ENCODE measurements around the gene WDR82.

WDR82 gene

GRCh38 chr3:52253314-52254304 is 24.8 kb downstream of the WDR82 start:
- peak; percentile 60 for DNase-seq

DNA sequence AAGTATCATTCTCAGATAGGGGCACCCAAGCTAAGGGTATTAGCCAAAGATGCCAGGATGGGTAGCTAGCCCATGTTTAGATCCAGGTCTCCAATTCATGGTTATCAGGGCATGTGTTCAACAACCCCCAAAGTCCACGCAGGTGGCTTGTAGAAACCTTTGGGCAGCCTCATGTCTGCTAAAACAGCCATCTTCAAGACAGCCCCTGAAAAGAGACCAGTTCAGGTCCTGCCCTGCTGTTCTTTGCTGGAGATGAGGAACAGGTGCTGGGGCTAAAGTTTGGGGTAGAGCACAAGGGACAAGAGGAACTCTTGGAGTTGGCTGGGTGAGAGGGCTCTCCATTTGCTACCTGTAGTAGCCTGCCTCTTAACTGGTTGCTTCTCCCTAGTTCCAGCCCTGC is 28.3 kb downstream of the WDR82 start:
- no peak for DNase-seq

- DNase-seq, result peak; percentile 21
These were observed 28.8 kb downstream of the WDR82 start for GRCh38 chr3:52249683-52250082.

GRCh38 chr3:52248816-52249547 is 29.5 kb downstream of the WDR82 start:
- peak; percentile 29 for DNase-seq

GRCh38 chr3:52248165-52248541 is 30.3 kb downstream of the WDR82 start:
- peak; percentile 27 for DNase-seq

- peak; percentile 28 for DNase-seq
These were observed 30.9 kb downstream of the WDR82 start for GRCh38 chr3:52247409-52248164.

- peak; percentile 36 for DNase-seq
These were observed 31.6 kb downstream of the WDR82 start for GRCh38 chr3:52246728-52247408.

- DNase-seq, result no peak
These were observed 32.2 kb downstream of the WDR82 start for GRCh38 chr3:52246264-52246620.

DNA sequence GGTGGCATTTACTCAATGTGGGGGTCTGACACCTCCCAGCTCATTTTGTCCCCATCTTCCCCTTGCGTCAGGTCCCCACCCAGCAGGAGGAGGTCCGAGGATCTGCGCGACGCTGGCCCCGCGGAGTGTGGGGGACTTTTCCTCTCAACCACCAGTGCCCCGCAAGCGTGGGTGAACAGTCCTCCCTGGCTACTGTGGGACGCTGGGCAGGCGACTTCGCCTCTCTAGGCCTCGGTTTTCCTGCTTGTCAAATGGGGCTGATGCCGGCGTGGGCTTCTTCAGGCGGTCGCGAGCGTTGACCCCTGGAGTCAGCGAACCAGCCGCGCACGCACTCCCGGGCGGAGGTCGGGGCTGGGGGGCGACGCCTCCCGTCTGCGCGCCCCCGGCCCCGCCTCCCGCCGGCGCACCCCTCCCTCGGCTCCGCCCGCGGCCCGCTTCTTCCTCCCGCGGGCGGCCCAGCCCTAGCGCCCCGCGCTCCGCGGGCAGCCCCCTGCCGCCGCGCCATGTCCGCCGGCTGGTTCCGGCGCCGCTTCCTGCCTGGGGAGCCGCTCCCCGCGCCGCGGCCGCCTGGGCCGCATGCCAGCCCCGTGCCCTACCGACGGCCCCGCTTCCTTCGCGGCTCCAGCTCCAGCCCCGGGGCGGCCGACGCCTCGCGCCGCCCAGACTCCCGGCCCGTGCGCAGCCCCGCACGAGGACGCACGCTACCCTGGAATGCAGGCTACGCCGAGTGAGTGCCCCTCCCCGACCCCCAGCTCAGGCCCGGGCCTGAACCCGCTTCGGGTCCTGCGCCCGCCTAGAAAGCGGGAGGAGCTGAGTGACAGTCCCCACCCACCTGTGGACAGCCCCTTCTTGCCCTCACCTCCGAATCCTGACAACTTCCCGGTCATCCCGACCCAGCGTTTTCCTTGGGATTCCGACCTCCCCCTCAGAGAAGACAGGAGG is 32.9 kb downstream of the WDR82 start, which contains the start of gene PPM1M:
Gene PPM1M (plus strand): TSS at position 438 of the 942 bp plus-strand sequence. CDS start 66 bp downstream, at position 504.
- peak; percentile 68 for DNase-seq

DNA sequence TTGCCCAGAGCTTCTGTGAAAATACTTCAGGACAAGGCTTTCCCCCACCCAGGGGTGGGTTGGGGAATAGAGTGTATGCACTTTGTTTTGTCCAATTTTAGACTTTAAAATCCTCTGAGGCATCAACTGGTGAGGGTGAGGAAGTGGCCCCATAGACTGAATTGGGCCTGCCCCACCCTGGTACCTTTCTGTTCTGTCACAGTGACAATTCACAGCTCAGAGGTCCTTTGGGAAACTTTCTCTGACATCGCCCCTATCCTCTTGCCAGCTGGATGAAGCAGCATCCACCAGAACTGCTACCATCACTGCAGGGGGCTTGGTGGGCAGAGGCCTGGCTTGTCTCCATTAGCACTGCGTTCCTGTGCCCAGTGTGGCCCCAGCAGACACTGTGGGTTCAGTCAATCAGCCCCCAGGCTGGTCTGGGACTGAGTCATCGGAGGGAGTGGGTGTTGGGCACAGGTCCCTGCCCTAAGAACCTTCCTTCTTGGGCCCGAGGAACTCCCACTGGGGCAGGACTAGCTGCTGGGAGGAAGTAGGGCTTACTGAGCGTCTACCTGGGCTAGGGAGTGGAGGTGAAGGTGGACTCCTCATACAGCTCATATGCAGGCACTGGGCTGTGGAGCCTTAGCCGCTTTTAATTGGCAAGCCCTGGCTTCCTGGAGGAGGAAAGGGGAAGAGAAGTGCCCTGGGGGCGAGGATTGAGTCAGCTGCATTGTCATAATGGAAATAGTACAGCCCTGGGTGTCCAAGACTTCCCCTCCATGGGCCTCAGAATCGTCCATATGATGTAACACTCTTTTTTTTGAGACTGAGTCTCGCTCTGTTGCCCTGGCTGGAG is 34.4 kb downstream of the WDR82 start:
- peak; percentile 50 for DNase-seq

DNA sequence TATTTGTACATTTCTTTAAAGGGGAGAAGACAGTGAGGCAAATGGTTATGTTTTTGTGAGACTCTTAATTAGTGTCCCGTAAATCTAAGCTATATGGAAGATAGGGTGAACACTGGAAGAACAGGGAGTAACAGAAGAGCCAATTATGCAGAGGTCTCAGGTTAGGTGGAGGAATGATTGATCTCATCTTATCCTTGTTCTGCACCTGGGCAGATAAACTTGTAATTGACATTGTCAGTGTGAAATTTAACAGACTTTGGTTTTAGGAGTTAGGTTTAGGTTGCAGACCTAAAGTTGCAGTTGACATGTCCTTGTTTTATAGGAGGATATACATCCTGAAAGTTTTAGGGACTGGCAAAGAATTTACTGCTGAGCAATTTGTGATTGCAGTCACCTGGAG is 36.4 kb downstream of the WDR82 start:
- DNase-seq, result no peak

DNA sequence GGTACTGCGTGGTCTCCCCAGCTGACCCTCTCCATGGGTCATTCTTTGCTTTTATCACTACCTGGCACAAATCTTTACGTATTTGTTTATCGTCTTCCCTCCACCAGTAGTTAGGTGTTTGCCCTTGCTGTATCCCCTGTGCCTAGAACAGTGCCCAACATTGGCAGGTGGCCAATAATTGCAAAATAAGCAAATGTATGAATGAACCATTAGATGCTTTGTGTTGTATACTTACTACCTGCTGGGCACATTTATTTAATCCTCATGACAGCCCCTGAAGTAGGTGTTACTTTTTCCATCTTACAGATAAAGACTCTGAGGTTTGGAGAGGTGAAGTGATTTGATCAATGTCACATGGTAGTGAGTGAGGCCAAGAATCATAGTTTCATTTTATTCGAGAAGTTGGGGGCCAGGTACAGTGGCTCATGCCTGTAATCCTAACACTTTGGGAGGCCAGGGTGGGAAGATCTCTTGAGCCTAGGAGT is 37.5 kb downstream of the WDR82 start:
- DNase-seq, result no peak

DNA sequence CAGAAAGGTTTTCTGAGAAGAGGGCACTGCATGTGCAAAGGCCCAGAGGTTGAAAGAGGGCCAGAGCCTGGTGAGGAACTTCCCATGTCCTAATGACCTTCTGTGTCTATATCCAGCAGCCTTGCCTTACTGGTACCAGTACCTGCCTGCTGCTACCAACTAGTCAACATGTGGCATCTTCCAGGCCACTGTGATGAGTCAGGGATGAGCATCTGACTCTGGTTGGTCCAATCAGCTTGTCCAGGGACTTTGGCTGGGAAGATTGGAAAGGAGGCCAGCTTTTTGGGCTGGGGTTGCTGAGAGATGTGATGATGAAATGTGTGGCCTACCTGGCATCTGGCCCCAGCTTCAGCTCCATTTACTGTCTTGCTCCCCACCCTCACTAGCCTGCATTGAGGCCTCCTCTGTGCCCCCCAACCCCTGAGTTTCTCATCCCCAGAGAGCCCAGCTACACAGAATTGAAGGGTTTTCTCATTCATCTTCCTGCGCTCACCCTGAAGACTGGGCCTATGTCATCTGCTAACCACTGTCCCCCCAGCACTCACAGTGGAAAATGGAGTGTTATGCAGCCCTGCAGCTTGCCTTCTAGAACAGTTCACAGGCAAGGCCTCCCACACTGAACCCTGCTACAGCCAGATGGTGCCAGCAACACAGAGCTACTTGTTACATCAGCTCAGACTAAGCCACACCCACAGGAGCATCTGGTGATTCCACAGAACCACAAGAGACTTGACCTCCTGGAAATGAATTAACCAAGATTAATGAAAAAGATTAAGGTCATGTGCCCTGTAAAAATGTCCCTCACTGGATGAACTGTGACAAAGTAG is 38.2 kb downstream of the WDR82 start:
- peak; percentile 48 for DNase-seq

- DNase-seq, result peak; percentile 88
These were observed 39.4 kb downstream of the WDR82 start, which contains the start of gene TWF2 for GRCh38 chr3:52238761-52239701. TWF2 (minus strand) TSS chr3:52239158; CDS start chr3:52239016, 142 bp downstream.

DNA sequence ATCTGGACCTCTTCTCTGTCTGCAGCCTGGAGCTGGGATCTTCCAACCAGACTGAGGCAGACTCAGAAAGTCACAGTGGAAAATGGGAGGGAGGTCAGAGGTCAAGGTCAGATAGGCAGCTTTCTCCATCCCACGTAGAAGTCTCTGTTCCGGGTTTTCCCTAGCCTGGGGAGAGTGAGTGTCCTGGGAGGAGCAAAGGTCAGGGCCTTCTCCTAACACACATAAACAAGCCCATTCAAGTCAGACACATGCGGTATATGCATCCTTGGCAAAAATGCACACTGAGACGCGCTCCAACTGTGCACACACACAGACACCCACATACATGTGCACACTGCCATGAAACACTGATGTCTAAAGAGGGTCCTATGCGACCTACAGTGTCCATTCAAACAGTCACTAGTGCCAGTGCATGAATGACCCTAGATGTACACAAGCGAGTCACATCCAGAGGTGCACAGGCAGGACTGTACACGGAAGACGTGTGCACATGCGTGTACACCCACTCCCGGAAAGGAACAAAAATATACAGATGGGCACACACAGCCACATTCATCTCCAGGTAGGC is 40.2 kb downstream of the WDR82 start:
- no peak for DNase-seq

- no peak for DNase-seq
These were observed 40.7 kb downstream of the WDR82 start for GRCh38 chr3:52237657-52238172.

DNA sequence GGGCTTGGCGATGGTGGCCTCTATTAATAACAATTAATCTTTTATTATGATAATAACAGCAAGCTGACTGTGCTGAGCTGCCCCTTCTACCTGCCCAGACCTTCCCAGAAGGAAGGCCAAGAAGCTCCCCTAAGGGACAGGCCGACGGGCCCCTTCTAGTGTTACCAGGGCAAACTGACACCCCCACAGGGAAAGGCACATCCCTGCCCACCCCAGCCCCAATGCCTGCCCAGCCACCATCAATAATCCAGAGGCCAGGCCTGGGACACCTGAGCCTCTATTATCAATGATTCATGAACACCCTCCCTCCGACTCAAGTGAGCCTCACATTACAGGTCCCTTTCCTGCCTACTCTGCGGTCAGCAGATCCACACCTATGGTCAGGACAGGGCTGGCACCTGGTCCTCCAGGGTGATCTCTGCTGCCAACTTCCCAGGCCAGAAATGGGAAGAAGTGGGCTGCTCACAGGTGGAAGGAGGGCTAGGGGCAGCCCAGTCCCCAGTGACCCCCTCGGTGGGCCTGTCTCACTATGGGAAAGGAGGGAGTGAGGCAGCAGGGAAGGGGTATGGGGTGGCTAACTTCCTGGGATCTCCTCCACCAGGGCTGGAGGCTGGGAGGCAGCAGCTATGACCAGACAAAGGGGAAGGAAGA is 41.3 kb downstream of the WDR82 start:
- DNase-seq, result no peak
